WERI-Rb-1 (cell line): ENCODE measurements around the gene LHX2.

Experiments
- DNase-seq: peaks from one replicate; pipeline ENCODE4 v3.0.0-alpha.2; 2020
- H3K27ac ChIP-seq: fragments of 250-450 bp; sonication (Bioruptor Pico); 2 replicates; pipeline ENCODE4 v1.5.1; 2020; ENCODE audit warnings: mild to moderate bottlenecking, moderate library complexity
- H3K27me3 ChIP-seq: fragments of 250-450 bp; sonication (Bioruptor Pico); 2 replicates; pipeline ENCODE4 v1.5.1; 2021; ENCODE audit warnings: mild to moderate bottlenecking, low read depth, moderate library complexity; ENCODE audit not compliant: insufficient read depth, severe bottlenecking
- H3K36me3 ChIP-seq: fragments of 250-450 bp; sonication (Bioruptor Pico); 2 replicates; pipeline ENCODE4 v1.5.1; 2020; ENCODE audit warnings: mild to moderate bottlenecking, moderate library complexity
- H3K4me3 ChIP-seq: 2 replicates; pipeline ENCODE4 v1.5.1; 2011; ENCODE audit warnings: low read depth, mild to moderate bottlenecking, control low read depth, low read length
- H3K9me3 ChIP-seq: fragments of 250-450 bp; sonication (Bioruptor Pico); 2 replicates; pipeline ENCODE4 v1.5.1; 2021; ENCODE audit warnings: mild to moderate bottlenecking, moderate library complexity; ENCODE audit not compliant: severe bottlenecking
- CTCF ChIP-seq: IDR thresholded peaks from 2 replicates; pipeline ENCODE4 v1.5.1; 2011; ENCODE audit warnings: low read depth, mild to moderate bottlenecking, control low read depth, inconsistent platforms, low read length

The LHX2 gene

GRCh38 chr9:124022201-124023121 is 10.9 kb downstream of the LHX2 start:
- H3K9me3 ChIP-seq: no peaks in the 10 kb centered on the region
- TF ChIP-seq CTCF: no peak
- no peak overlapping the region for H3K27ac ChIP-seq
- H3K4me3 ChIP-seq: no peak overlapping the region
- H3K27me3 ChIP-seq: no peaks in the 10 kb centered on the region
- H3K36me3 ChIP-seq: no peaks in the 10 kb centered on the region
- no peak for DNase-seq

DNA sequence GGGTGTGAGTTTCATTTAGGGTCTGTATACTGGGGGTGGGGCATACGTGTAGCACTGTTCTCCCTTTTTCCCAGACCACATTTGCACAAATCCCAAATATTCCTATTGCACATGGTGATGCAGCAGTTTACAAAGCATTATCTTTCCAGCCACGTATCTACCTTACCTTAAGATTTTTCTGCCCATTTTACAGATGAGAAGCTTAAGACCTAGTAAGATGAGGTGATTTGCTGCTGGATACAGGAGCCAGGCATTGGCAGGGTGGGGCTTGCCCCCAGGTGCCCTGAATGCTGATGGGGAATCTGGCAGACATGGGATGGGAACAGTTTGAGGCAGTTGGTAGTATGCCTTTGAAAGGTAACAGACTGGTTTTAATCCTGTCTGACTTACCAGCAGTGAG is 12.5 kb downstream of the LHX2 start:
- no peak overlapping the region for H3K4me3 ChIP-seq
- no peaks in the 10 kb centered on the region for H3K27me3 ChIP-seq
- no peak overlapping the region for H3K27ac ChIP-seq
- TF ChIP-seq CTCF: no peak
- DNase-seq: no peak
- no peaks in the 10 kb centered on the region for H3K36me3 ChIP-seq
- H3K9me3 ChIP-seq: no peaks in the 10 kb centered on the region

GRCh38 chr9:124029617-124030016 is 18.0 kb downstream of the LHX2 start:
- Histone ChIP-seq H3K27me3 (no peaks in the 10 kb centered on the region), H3K9me3 (no peaks in the 10 kb centered on the region), H3K36me3 (no peaks in the 10 kb centered on the region), H3K4me3 (no peak overlapping the region), H3K27ac (no peak overlapping the region)
- no peak for DNase-seq
- no peak for TF ChIP-seq CTCF

DNA sequence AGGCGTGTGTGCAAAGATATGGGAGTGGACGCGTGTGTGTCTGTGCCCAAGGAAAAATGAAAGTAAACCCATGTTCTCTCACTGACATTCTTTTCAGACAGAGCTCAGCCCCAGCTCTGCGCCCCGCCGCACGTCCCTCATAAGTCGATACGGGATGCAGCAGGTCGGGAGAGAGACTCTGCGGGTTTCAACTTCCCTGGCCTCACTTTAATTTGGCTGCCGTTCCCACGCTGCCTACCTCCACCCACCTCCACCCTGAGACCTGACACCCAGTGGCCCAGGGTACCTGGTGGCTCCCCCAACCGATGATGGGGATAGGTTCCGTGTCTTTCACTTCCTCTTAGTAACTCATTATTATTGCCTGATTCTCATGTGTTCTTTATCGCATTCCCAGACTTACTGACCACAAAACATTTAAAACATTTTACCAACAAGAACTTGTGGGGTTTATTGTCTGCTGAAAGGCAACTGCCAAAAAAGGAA is 19.4 kb downstream of the LHX2 start:
- Histone ChIP-seq H3K4me3 (no peak overlapping the region), H3K27me3 (no peaks in the 10 kb centered on the region), H3K27ac (no peak overlapping the region), H3K9me3 (no peaks in the 10 kb centered on the region), H3K36me3 (no peaks in the 10 kb centered on the region)
- TF ChIP-seq CTCF: no peak
- no peak for DNase-seq

- no peak overlapping the region for H3K4me3 ChIP-seq
- H3K9me3 ChIP-seq: no peaks in the 10 kb centered on the region
- H3K36me3 ChIP-seq: no peaks in the 10 kb centered on the region
- no peak for TF ChIP-seq CTCF
- no peak for DNase-seq
- H3K27me3 ChIP-seq: no peaks in the 10 kb centered on the region
- no peak overlapping the region for H3K27ac ChIP-seq
These were observed 20.7 kb downstream of the LHX2 start for GRCh38 chr9:124032247-124032646.
